Activated T-helper 17 cell treated with anti-CD3 and anti-CD28 coated beads, Interleukin-2, amount 50 U/mL, for 72 hours (primary cell): ENCODE data around the gene KRT3. TPM values are rescaled to one million over a fixed set of nuclear protein-coding genes. Genes with fewer than 3 reads are reported as not detected.
"Not testable (repeated sequence)": the region's sequence is repeated elsewhere in the genome, so short reads cannot be mapped to it uniquely, and the experiment has no call there.

Experiments
- ATAC-seq: fragments of 150-1000 bp; cut with Tn5 transposase; replicated peaks from 2 replicates; pipeline ENCODE4 v1.10.0; 2021; ENCODE audit warnings: mild to moderate bottlenecking, moderate library complexity
- H3K27ac Mint-ChIP-seq: one replicate; pipeline ENCODE4 v1.8.0; 2022; ENCODE audit warnings: mixed read lengths
- H3K27me3 Mint-ChIP-seq: one replicate; pipeline ENCODE4 v1.8.0; 2022; ENCODE audit warnings: mixed read lengths
- H3K36me3 Mint-ChIP-seq: one replicate; pipeline ENCODE4 v1.8.0; 2022; ENCODE audit warnings: low read depth, mild to moderate bottlenecking, mixed read lengths
- H3K4me1 Mint-ChIP-seq: one replicate; pipeline ENCODE4 v1.8.0; 2022; ENCODE audit warnings: mixed read lengths
- H3K4me3 Mint-ChIP-seq: one replicate; pipeline ENCODE4 v1.8.0; 2022; ENCODE audit warnings: mild to moderate bottlenecking, mixed read lengths
- H3K9me3 Mint-ChIP-seq: one replicate; pipeline ENCODE4 v1.8.0; 2022; ENCODE audit warnings: mixed read lengths
- total RNA-seq, 2 donors: library from RNA; stranded (reverse); gene quantifications; one replicate each; pipeline ENCODE4 v1.2.3, GENCODE V29; 2022

KRT3 gene
- total RNA-seq, 2 donors from 2014 or later = not detected

GRCh38 chr12:52763036-52763659 lies 32.8 kb downstream of the KRT3 start:
- ATAC-seq = no peak
- H3K27me3 Mint-ChIP-seq = peaks cover 4% of the 10 kb centered on the region
- no peaks in the 10 kb centered on the region for H3K36me3 Mint-ChIP-seq
- H3K4me1 Mint-ChIP-seq = no peaks in the 10 kb centered on the region
- no peak overlapping the region for H3K27ac Mint-ChIP-seq
- H3K4me3 Mint-ChIP-seq = no peak overlapping the region
- no peaks in the 10 kb centered on the region for H3K9me3 Mint-ChIP-seq

GRCh38 chr12:52761802-52762201 lies 34.1 kb downstream of the KRT3 start:
- Mint-ChIP-seq H3K4me1 (no peaks in the 10 kb centered on the region), H3K27ac (no peak overlapping the region), H3K27me3 (no peaks in the 10 kb centered on the region), H3K36me3 (no peaks in the 10 kb centered on the region), H3K9me3 (no peaks in the 10 kb centered on the region), H3K4me3 (no peak overlapping the region)
- no peak for ATAC-seq

- not testable (repeated sequence) for H3K4me3 Mint-ChIP-seq, H3K27me3 Mint-ChIP-seq, ATAC-seq, H3K9me3 Mint-ChIP-seq, H3K27ac Mint-ChIP-seq, H3K36me3 Mint-ChIP-seq, H3K4me1 Mint-ChIP-seq
Measured at GRCh38 chr12:52761218-52761617, 34.7 kb downstream of the KRT3 start.

- H3K36me3 Mint-ChIP-seq = no peaks in the 10 kb centered on the region
- no peak for ATAC-seq
Measured at GRCh38 chr12:52760623-52761022, 35.3 kb downstream of the KRT3 start.

GRCh38 chr12:52759695-52760094 lies 36.2 kb downstream of the KRT3 start:
- Mint-ChIP-seq H3K4me1 (no peaks in the 10 kb centered on the region), H3K27ac (no peak overlapping the region), H3K9me3 (no peaks in the 10 kb centered on the region), H3K27me3 (no peaks in the 10 kb centered on the region), H3K36me3 (no peaks in the 10 kb centered on the region), H3K4me3 (no peak overlapping the region)
- ATAC-seq = no peak

More at GRCh38 chr12:52760623-52761022, 35.3 kb downstream of the KRT3 start:
- no peaks in the 10 kb centered on the region for H3K9me3 Mint-ChIP-seq
- H3K4me3 Mint-ChIP-seq = no peak overlapping the region
- no peaks in the 10 kb centered on the region for H3K4me1 Mint-ChIP-seq
- H3K27me3 Mint-ChIP-seq = no peaks in the 10 kb centered on the region
- H3K27ac Mint-ChIP-seq = no peak overlapping the region

GRCh38 chr12:52759218-52759617 lies 36.7 kb downstream of the KRT3 start:
- Mint-ChIP-seq H3K4me1 (no peaks in the 10 kb centered on the region), H3K4me3 (no peak overlapping the region), H3K36me3 (no peaks in the 10 kb centered on the region), H3K9me3 (no peaks in the 10 kb centered on the region), H3K27me3 (no peaks in the 10 kb centered on the region), H3K27ac (no peak overlapping the region)
- no peak for ATAC-seq

GRCh38 chr12:52757449-52758176 lies 38.3 kb downstream of the KRT3 start:
- no peaks in the 10 kb centered on the region for H3K9me3 Mint-ChIP-seq
- no peaks in the 10 kb centered on the region for H3K4me1 Mint-ChIP-seq
- H3K36me3 Mint-ChIP-seq = no peaks in the 10 kb centered on the region
- H3K4me3 Mint-ChIP-seq = no peak overlapping the region
- no peak overlapping the region for H3K27ac Mint-ChIP-seq
- no peaks in the 10 kb centered on the region for H3K27me3 Mint-ChIP-seq
- ATAC-seq = no peak

GRCh38 chr12:52756281-52756960 lies 39.5 kb downstream of the KRT3 start:
- Mint-ChIP-seq H3K36me3 (no peaks in the 10 kb centered on the region), H3K4me3 (no peak overlapping the region), H3K27me3 (no peaks in the 10 kb centered on the region), H3K4me1 (no peaks in the 10 kb centered on the region), H3K27ac (no peak overlapping the region), H3K9me3 (no peaks in the 10 kb centered on the region)
- ATAC-seq = no peak

GRCh38 chr12:52755533-52755932 lies 40.4 kb downstream of the KRT3 start:
- H3K36me3 Mint-ChIP-seq = no peaks in the 10 kb centered on the region
- H3K9me3 Mint-ChIP-seq = no peaks in the 10 kb centered on the region

GRCh38 chr12:52754135-52754534 lies 41.8 kb downstream of the KRT3 start:
- H3K9me3 Mint-ChIP-seq = no peaks in the 10 kb centered on the region
- H3K27ac Mint-ChIP-seq = no peak overlapping the region
- no peaks in the 10 kb centered on the region for H3K4me1 Mint-ChIP-seq
- H3K4me3 Mint-ChIP-seq = no peak overlapping the region
- no peaks in the 10 kb centered on the region for H3K27me3 Mint-ChIP-seq
- H3K36me3 Mint-ChIP-seq = no peaks in the 10 kb centered on the region
- no peak for ATAC-seq

More at GRCh38 chr12:52755533-52755932, 40.4 kb downstream of the KRT3 start:
- ATAC-seq = no peak
- H3K27ac Mint-ChIP-seq = no peak overlapping the region
- H3K4me1 Mint-ChIP-seq = no peaks in the 10 kb centered on the region
- no peaks in the 10 kb centered on the region for H3K27me3 Mint-ChIP-seq
- H3K4me3 Mint-ChIP-seq = no peak overlapping the region

GRCh38 chr12:52753283-52753682 lies 42.6 kb downstream of the KRT3 start:
- no peak overlapping the region for H3K4me3 Mint-ChIP-seq
- no peaks in the 10 kb centered on the region for H3K9me3 Mint-ChIP-seq
- no peak for ATAC-seq
- H3K27ac Mint-ChIP-seq = no peak overlapping the region
- no peaks in the 10 kb centered on the region for H3K4me1 Mint-ChIP-seq
- H3K27me3 Mint-ChIP-seq = no peaks in the 10 kb centered on the region
- no peaks in the 10 kb centered on the region for H3K36me3 Mint-ChIP-seq

- Mint-ChIP-seq H3K27me3 (no peaks in the 10 kb centered on the region), H3K36me3 (no peaks in the 10 kb centered on the region), H3K4me1 (no peaks in the 10 kb centered on the region), H3K4me3 (no peak overlapping the region), H3K9me3 (no peaks in the 10 kb centered on the region), H3K27ac (no peak overlapping the region)
- no peak for ATAC-seq
Measured at GRCh38 chr12:52752516-52752915, 43.4 kb downstream of the KRT3 start.

- H3K36me3 Mint-ChIP-seq = no peaks in the 10 kb centered on the region
- H3K9me3 Mint-ChIP-seq = no peaks in the 10 kb centered on the region
- H3K27me3 Mint-ChIP-seq = no peaks in the 10 kb centered on the region
- no peak for ATAC-seq
- H3K4me1 Mint-ChIP-seq = no peaks in the 10 kb centered on the region
- H3K27ac Mint-ChIP-seq = no peak overlapping the region
- H3K4me3 Mint-ChIP-seq = no peak overlapping the region
Measured at GRCh38 chr12:52751795-52752194, 44.1 kb downstream of the KRT3 start.

GRCh38 chr12:52750532-52750931 lies 45.4 kb downstream of the KRT3 start:
- H3K36me3 Mint-ChIP-seq, H3K27me3 Mint-ChIP-seq, ATAC-seq, H3K4me3 Mint-ChIP-seq, H3K9me3 Mint-ChIP-seq, H3K27ac Mint-ChIP-seq, H3K4me1 Mint-ChIP-seq: not testable (repeated sequence)

- ATAC-seq = no peak
- H3K36me3 Mint-ChIP-seq = no peaks in the 10 kb centered on the region
- H3K27ac Mint-ChIP-seq = no peak overlapping the region
- no peaks in the 10 kb centered on the region for H3K4me1 Mint-ChIP-seq
- H3K4me3 Mint-ChIP-seq = no peak overlapping the region
- peaks cover 1% of the 10 kb centered on the region for H3K27me3 Mint-ChIP-seq
- H3K9me3 Mint-ChIP-seq = no peaks in the 10 kb centered on the region
Measured at GRCh38 chr12:52749827-52750226, 46.1 kb downstream of the KRT3 start.
